OCI-LY7 (cell line): ENCODE data around the gene CD47. TPM values are rescaled to one million over a fixed set of nuclear protein-coding genes. Genes with fewer than 3 reads are reported as not detected.

Experiments used
- BruUV-seq: library from RNA; stranded (reverse); fragments of 400-500 nt; replicated peaks from 2 replicates; lab custom pipeline; 2021; lab: Mats Ljungman, UMichigan
- CTCF ChIA-PET: fragments of 300-600 bp; sonication (Branson Sonifier 250); formaldehyde crosslinking; loops from one replicate; lab custom pipeline; 2022; ENCODE audit warnings: antibody characterized with exemption; ENCODE audit not compliant: unreplicated experiment; lab: Charles Lee
- POLR2A ChIA-PET: fragments of 300-600 bp; sonication (Branson Sonifier 250); formaldehyde crosslinking; loops from one replicate; lab custom pipeline; 2022; ENCODE audit warnings: antibody characterized with exemption; lab: Charles Lee
- DNase-seq: peaks from one replicate; pipeline ENCODE4 v3.0.0-alpha.2; 2015; ENCODE audit warnings: low spot score
- H2AFZ ChIP-seq: fragments of 200-600 bp; sonication (generic), shearing (Covaris generic); 2 replicates; pipeline ENCODE4 v1.6.1; 2014; ENCODE audit warnings: mild to moderate bottlenecking, antibody characterized with exemption, low read length, moderate library complexity
- H3K27ac ChIP-seq: fragments of 200-600 bp; sonication (generic); 2 replicates; pipeline ENCODE4 v1.5.1; 2014; ENCODE audit warnings: mixed run types, low read depth, mild to moderate bottlenecking, moderate library complexity, low read length, inconsistent platforms; ENCODE audit not compliant: poor library complexity, severe bottlenecking
- H3K36me3 ChIP-seq: fragments of 200-600 bp; sonication (generic); 2 replicates; pipeline ENCODE4 v1.6.1; 2014; ENCODE audit warnings: mild to moderate bottlenecking, antibody characterized with exemption, low read length, moderate library complexity, mixed read lengths; ENCODE audit not compliant: insufficient read depth
- H3K4me1 ChIP-seq: fragments of 200-600 bp; sonication (generic); 2 replicates; pipeline ENCODE4 v1.5.1; 2014; ENCODE audit warnings: mild to moderate bottlenecking, low read length; ENCODE audit not compliant: insufficient read depth, poor library complexity, severe bottlenecking
- H3K4me2 ChIP-seq: fragments of 200-600 bp; sonication (generic); 2 replicates; pipeline ENCODE4 v1.6.1; 2014; ENCODE audit warnings: mild to moderate bottlenecking, low read length
- H3K4me3 ChIP-seq: fragments of 200-600 bp; sonication (generic); 2 replicates; pipeline ENCODE4 v1.5.1; 2014; ENCODE audit warnings: mild to moderate bottlenecking, low read depth, low read length; ENCODE audit not compliant: poor library complexity, severe bottlenecking
- H3K79me2 ChIP-seq: fragments of 200-600 bp; sonication (generic); 2 replicates; pipeline ENCODE4 v1.6.1; 2016; ENCODE audit warnings: low read depth, mild to moderate bottlenecking, low read length, moderate library complexity, mixed read lengths; ENCODE audit not compliant: insufficient read depth
- H3K9me2 ChIP-seq: fragments of 200-600 bp; sonication (generic); 2 replicates; pipeline ENCODE4 v1.6.1; 2016; ENCODE audit warnings: mild to moderate bottlenecking, low read length, mixed read lengths; ENCODE audit not compliant: insufficient read depth
- H3K9me3 ChIP-seq: fragments of 200-600 bp; sonication (generic); 2 replicates; pipeline ENCODE4 v1.6.1; 2014; ENCODE audit warnings: mild to moderate bottlenecking, mixed run types, low read length, mixed read lengths
- H4K20me1 ChIP-seq: fragments of 200-600 bp; sonication (generic); 2 replicates; pipeline ENCODE4 v1.6.1; 2014; ENCODE audit warnings: mild to moderate bottlenecking, antibody characterized with exemption, low read length, moderate library complexity, mixed read lengths; ENCODE audit not compliant: insufficient read depth
- EZH2phosphoT487 ChIP-seq: fragments of 200-600 bp; sonication (generic); IDR thresholded peaks from 2 replicates; pipeline ENCODE4 v1.6.1; 2018; ENCODE audit warnings: low read depth, borderline replicate concordance, mild to moderate bottlenecking, mixed run types, antibody characterized with exemption, low read length, moderate library complexity, mixed read lengths
- intact Hi-C: fragments of 100-400 bp; cut with micrococcal nuclease; formaldehyde crosslinking; loops from one replicate; pipeline ENCODE4 v1.10.0; 2022; ENCODE audit not compliant: unreplicated experiment
- total RNA-seq, 2 experiments: library from RNA; depleted of rRNA in 1 of 2; stranded (reverse); fragments of >200 nt in 1 of 2; shearing (Covaris generic) in 1 of 2; gene quantifications; 2 replicates each; pipeline ENCODE4 v1.2.3, GENCODE V29; 2014 to 2022
- TF ChIP-seq, protein P1 (sequence below): fragments of 200-600 bp; sonication (generic); conservative IDR thresholded peaks from 2 replicates; pipeline ENCODE4 v1.5.1; 2014; ENCODE audit warnings: mild to moderate bottlenecking, antibody characterized with exemption, low read length, moderate library complexity, mixed read lengths

Gene CD47
- total RNA-seq, 2 experiments from 2014 or later = 43.9 to 50.0 TPM

DNA sequence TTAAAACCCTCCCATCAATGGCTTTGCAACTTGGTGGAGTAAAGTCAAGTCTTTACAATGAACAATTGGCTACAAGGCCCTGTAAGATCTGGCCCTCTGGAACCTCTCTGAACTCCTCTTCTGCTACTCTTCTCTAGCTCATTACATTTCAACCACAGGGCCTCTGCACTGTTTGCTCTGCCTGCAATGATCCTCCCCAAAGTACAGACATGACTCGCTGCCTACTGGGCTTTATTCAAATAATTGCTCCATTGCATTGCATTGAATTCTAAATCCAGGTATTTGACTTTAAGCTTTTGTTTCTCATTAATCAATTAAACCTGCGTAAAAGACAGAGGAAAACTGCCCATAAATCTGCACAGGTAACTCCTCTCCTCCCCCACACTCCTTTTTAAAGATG, 96.7 kb downstream of the CD47 start:
- no peak for DNase-seq

DNA sequence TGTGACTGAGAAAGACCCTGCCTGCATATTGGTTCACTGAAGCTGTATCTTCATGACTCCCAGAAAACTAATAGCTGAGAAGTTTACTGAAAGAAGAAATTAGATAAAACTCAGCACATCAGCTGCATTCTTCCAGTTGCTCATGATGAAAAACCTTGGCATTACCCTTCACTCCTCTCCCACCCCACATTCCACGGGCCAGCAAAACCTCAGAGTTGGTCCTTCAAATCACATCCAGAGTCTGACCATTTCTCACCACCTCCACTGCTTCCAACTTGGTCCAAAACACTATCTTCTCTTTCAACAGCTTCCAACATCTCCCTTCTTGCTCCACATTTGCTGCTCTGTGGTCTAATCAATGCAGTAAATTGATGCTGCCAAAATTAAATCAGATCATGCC, 97.1 kb downstream of the CD47 start:
- Histone ChIP-seq H3K9me3 (no peaks in the 10 kb centered on the region), H3K27ac (no peak overlapping the region), H4K20me1 (no peaks in the 10 kb centered on the region), H3K4me2 (no peak overlapping the region), H2AFZ (no peak overlapping the region), H3K4me1 (no peaks in the 10 kb centered on the region), H3K9me2 (no peaks in the 10 kb centered on the region), H3K4me3 (no peak overlapping the region), H3K79me2 (no peaks in the 10 kb centered on the region), H3K36me3 (no peaks in the 10 kb centered on the region)
- intact Hi-C loops = no loop called here
- no peak for DNase-seq
- TF ChIP-seq, protein P1, sequence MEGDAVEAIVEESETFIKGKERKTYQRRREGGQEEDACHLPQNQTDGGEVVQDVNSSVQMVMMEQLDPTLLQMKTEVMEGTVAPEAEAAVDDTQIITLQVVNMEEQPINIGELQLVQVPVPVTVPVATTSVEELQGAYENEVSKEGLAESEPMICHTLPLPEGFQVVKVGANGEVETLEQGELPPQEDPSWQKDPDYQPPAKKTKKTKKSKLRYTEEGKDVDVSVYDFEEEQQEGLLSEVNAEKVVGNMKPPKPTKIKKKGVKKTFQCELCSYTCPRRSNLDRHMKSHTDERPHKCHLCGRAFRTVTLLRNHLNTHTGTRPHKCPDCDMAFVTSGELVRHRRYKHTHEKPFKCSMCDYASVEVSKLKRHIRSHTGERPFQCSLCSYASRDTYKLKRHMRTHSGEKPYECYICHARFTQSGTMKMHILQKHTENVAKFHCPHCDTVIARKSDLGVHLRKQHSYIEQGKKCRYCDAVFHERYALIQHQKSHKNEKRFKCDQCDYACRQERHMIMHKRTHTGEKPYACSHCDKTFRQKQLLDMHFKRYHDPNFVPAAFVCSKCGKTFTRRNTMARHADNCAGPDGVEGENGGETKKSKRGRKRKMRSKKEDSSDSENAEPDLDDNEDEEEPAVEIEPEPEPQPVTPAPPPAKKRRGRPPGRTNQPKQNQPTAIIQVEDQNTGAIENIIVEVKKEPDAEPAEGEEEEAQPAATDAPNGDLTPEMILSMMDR = no peak
- TF ChIP-seq EZH2phosphoT487 = no peak
- CTCF ChIA-PET = no interaction called here
- POLR2A ChIA-PET = interaction anchor here (0.6 to 0.9 kb wide), 3 partner anchors 8 to 473 kb away, joined by 3 to 5 read pairs (median 4); no protein-coding TSS in a partner anchor
- BruUV-seq = no TSS peak

More for the DNA sequence above, 96.7 kb downstream of the CD47 start:
- intact Hi-C loops = no loop called here
- CTCF ChIA-PET = no interaction called here
- no peaks in the 10 kb centered on the region for H4K20me1 ChIP-seq
- no peaks in the 10 kb centered on the region for H3K9me3 ChIP-seq
- H3K4me1 ChIP-seq = no peaks in the 10 kb centered on the region
- H3K9me2 ChIP-seq = no peaks in the 10 kb centered on the region
- H3K36me3 ChIP-seq = no peaks in the 10 kb centered on the region
- TF ChIP-seq, protein P1 = no peak
- no peak for TF ChIP-seq EZH2phosphoT487
- POLR2A ChIA-PET = interaction anchor here (0.6 to 0.9 kb wide), 2 partner anchors 8 to 473 kb away, joined by 3 to 4 read pairs; no protein-coding TSS in a partner anchor
- BruUV-seq = no TSS peak
- no peak overlapping the region for H3K4me3 ChIP-seq
- H3K27ac ChIP-seq = no peak overlapping the region
- H3K79me2 ChIP-seq = no peaks in the 10 kb centered on the region
- H3K4me2 ChIP-seq = no peak overlapping the region
- H2AFZ ChIP-seq = no peak overlapping the region

Other genes with a start within 250 kb of the CD47 start
- gene IFT57, start 131.4 kb upstream of the CD47 start, total RNA-seq (2014; rRNA removed; shearing (Covaris generic)) = 61.9 and 68.2 TPM in 2 replicates
- gene IFT57, start 131.4 kb upstream of the CD47 start, total RNA-seq (2022) = 44.1 and 46.5 TPM in 2 replicates
- gene HHLA2, start 205.5 kb upstream of the CD47 start, total RNA-seq (2014; rRNA removed; shearing (Covaris generic)) = not detected in 2 replicates
- gene HHLA2, start 205.5 kb upstream of the CD47 start, total RNA-seq (2022) = not detected in 2 replicates